Thyroid gland (tissue), 4 donors: ENCODE data around the gene DLG2.

Experiments used
- CTCF ChIP-seq, 6 experiments: fragments of 200-600 bp in 3 of 6; fragments of 450-650 bp in 3 of 6; sonication (generic) in 3 of 6; IDR thresholded peaks; one replicate each; pipeline ENCODE4 v1.5.1; 2016 to 2019; ENCODE audit warnings: antibody characterized with exemption in 6 of 6, mild to moderate bottlenecking in 2 of 6, inconsistent platforms in 1 of 6, moderate library complexity in 1 of 6
- POLR2A ChIP-seq, 2 donors: fragments of 450-650 bp; IDR thresholded peaks; one replicate each; pipeline ENCODE4 v1.6.1; 2017; ENCODE audit warnings: antibody characterized with exemption in 2 of 2, mild to moderate bottlenecking in 2 of 2, moderate library complexity in 1 of 2

- TF ChIP-seq POLR2A (IDR thresholded peaks at IDR 0.05) (no peak), CTCF (IDR thresholded peaks at IDR 0.05) (peak in 2 of 6 experiments; percentile 31 to 37)
These were observed 826.3 kb downstream of the DLG2 start for GRCh38 chr11:84800755-84801346.
